D721Med (cell line): ENCODE measurements around the gene TRMT11.

Experiments
- DNase-seq: peaks from one replicate; pipeline ENCODE4 v3.0.0; 2011; ENCODE audit warnings: low spot score; ENCODE audit not compliant: insufficient read length
- FAIRE-seq: peaks from 2 replicates; lab custom pipeline; 2011; peaks lifted over from hg19 to GRCh38; lab: Jason Lieb, UNC
- CTCF ChIP-seq: IDR thresholded peaks from 2 replicates; pipeline ENCODE4 v1.5.1; 2012; ENCODE audit warnings: mild to moderate bottlenecking, control low read depth; ENCODE audit not compliant: insufficient read depth; ENCODE audit errors: missing control alignments

TRMT11 gene

GRCh38 chr6:125984311-125984710, 2.0 kb upstream of the TRMT11 start:
- DNase-seq (no peak), FAIRE-seq (no peak)
- no peak for TF ChIP-seq CTCF

GRCh38 chr6:125985522-125985921, 818 bp upstream of the TRMT11 start:
- no peak for TF ChIP-seq CTCF
- FAIRE-seq, result no peak
- DNase-seq, result no peak

- no peak for TF ChIP-seq CTCF
- FAIRE-seq, result no peak
- DNase-seq, result no peak
Observed at GRCh38 chr6:125985979-125986300, 400 bp upstream of the TRMT11 start.

GRCh38 chr6:125987026-125987617, 782 bp downstream of the TRMT11 start:
- FAIRE-seq (no peak), DNase-seq (no peak)
- TF ChIP-seq CTCF, result no peak

- no peak for TF ChIP-seq CTCF
- no peak for DNase-seq
- no peak for FAIRE-seq
Observed at GRCh38 chr6:125988280-125988679, 1.9 kb downstream of the TRMT11 start.

- no peak for TF ChIP-seq CTCF
- FAIRE-seq (no peak), DNase-seq (no peak)
Observed at GRCh38 chr6:125989631-125990030, 3.3 kb downstream of the TRMT11 start.

GRCh38 chr6:125991653-125992052, 5.3 kb downstream of the TRMT11 start:
- FAIRE-seq (no peak), DNase-seq (no peak)
- TF ChIP-seq CTCF, result no peak
